Amygdala (tissue), 56 donors: ENCODE data around the gene ANKS3.

Experiments used
- DNase-seq, 56 donors: peaks; one replicate each; lab custom pipeline; 2025; lab: John Stamatoyannopoulos, UW

ANKS3 gene, protein sequence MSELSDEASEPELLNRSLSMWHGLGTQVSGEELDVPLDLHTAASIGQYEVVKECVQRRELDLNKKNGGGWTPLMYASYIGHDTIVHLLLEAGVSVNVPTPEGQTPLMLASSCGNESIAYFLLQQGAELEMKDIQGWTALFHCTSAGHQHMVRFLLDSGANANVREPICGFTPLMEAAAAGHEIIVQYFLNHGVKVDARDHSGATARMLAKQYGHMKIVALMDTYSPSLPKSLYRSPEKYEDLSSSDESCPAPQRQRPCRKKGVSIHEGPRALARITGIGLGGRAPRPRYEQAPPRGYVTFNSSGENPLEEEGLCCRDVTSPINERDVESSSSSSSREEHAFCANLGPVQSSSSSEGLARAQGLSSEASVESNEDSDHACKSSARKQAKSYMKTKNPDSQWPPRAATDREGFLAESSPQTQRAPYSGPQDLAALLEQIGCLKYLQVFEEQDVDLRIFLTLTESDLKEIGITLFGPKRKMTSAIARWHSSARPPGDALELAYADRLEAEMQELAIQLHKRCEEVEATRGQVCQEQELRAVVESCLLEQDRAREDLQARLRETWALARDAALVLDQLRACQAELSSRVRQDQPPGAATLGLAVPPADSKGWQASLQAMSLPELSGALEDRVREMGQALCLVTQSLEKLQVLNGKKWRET

DNA sequence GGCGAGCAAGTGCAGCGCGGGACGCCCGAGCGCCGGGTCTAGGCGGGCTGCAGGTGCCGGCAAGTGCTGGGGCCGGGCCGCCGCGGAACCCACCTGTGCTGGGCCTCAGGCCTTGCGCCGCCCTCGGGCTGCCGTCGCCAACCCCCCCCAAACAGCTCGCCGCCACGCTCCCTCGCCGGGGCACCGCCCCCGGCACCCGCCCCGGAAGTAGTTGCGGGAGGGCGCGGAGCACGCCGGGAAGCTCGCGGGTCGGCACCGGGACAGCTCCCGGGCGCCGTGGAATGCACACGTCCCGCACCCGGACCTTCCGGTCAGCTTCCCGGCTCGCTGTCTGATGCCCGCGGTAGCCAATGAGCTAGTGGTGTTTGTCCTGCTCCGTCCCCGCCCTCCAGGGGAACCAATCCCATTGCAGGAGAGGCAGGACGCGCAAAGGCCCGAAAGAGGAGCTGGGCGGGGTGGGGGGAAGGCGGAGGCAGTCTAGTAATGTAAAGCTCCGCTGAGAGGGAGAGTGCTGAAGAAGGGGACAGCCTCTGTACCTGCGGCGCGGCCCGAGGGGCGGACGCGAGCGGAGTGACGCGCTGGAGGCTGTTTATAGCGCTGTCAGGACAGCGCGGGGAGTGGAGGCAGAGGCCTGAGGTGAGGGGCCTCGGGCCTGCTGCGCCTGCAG lies at the start of gene ANKS3, which contains the start of gene DNAAF8:
Gene ANKS3 (minus strand): TSS at position 209 of the 667 bp plus-strand sequence. CDS start 4,122 bp downstream, outside the sequence.
Gene DNAAF8 (plus strand): TSS at position 475 of the 667 bp plus-strand sequence. CDS start 1,978 bp downstream, outside the sequence.
- DNase-seq: peak; percentile 68 to 98 (median 94)

DNA sequence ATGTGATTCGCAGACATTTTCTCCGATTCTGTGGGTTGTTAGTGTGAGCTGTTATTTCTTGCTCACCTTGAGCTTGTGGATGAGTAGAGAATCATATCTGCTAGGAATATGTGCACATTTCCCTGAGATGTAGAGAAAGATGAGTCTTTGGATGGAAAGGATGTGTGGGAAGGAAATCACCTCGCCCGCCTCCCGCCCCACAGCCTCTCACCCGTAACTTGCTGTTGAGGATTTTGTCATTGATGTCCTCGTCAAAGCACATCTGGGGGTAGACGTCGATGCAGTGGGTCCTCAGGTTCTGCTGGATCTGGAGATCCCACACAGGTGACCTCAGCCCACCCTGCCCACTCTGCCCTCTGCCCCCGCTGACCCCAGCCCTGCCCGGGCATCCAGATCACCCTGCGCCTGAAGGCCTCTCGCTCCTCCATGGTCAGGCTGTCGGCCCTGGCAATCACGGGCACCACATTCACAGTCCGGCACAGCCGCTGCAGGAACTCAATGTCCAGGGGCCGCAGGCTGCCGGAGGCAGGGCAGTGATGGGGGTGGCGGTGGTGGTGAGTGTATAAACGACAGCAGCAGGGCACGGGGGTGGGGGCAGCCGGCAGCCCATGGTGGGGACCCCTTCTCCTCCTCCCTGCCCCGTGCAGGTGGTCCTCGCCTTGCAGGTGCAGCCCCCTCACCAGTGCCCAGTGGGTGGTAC lies 49.3 kb upstream of the ANKS3 start:
- no peak for DNase-seq

DNA sequence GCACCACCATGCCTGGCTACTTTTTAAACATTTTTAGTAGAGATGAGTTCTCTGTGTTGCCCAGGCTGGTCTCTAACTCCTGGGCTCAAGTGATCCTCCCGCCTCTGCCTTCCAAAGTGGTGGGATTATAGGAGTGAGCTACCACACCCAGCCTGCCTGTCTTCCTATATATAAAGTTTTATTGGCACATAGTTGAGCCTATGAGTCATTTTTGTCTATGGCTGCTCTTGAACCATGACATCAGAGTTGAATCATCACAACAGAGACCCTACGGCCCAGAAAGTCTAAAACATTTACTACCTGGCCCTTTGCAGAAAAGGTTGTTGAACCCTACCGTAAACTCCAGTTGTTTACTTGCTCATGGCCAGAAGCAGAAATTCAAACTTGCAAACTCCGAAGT lies 46.2 kb upstream of the ANKS3 start:
- DNase-seq: no peak

DNA sequence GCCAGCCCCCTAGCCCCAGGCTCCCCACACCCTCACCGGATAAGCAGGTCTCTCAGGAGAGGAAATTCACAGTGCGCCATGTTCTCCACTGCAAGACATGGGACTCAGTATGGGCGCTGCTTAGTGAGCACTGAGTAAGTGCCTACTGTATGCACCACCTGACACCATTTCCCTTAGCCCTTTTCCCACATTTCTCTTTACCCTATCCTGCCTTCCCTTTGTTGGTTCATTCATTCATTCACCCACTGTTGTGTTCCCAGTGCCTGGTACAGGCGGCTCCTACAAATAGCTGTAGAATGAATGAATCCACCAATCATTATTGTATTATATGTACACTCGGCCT lies 44.0 kb upstream of the ANKS3 start:
- DNase-seq: no peak

DNA sequence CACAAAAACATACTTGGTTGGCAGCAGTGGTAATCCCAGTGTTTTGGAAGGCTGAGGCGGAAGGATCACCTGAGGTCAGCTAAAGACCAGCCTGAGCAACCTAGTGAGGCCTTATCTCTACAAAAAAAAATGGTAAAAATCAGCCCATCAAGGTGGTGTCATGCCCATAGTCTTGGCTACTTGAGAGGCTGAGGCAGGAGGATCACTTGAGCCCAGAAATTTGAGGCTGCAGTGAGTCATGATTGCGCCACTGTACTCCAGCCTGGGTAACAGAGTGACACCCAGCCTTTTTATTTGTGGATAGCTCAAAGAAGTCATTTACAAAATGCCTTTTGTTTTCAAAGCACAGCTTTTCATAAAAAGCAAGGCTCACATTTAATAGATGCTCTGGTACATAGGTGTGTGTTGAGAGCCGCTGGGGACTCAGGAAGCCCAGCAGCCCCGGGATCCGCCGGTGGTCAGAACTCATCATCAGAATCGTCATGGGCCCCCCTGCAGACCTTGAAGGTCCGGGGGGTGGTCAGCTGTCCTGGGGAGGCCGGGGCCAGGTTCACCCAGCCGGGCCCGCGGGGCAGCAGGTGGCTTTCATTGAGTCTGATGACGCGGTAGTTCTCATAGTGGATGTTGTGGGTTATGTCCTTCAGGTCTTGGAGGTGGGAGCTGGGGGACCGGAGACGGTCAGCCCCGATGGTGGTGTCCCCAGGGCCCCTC lies 43.4 kb upstream of the ANKS3 start:
- no peak for DNase-seq

DNA sequence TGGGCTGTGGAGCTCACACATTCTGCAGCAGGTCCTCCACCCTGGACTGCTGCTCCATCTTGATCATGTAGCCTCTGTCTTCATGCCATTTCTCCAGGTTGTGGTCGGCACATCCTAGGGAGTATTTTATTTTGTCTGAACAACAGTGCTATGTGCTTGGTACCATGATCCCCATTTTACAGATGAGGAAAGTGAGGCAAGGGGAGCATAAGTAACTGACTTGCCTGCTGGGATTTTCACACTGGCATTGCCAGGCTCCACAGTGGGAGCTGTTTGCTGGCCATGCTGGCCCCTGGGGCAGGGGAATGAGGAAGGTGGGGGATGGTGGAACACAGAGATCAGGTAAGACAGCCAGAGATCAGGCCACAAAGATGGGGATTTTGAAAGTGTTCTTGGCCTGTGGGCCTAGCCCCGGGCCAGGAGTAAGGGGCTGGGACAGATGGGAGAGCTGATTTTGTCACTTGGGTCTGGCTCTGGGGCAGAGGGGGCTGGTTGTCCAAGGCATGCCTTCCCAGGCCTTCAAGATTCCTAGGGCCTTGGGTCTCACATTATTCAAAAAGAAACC lies 42.2 kb upstream of the ANKS3 start:
- no peak for DNase-seq

DNA sequence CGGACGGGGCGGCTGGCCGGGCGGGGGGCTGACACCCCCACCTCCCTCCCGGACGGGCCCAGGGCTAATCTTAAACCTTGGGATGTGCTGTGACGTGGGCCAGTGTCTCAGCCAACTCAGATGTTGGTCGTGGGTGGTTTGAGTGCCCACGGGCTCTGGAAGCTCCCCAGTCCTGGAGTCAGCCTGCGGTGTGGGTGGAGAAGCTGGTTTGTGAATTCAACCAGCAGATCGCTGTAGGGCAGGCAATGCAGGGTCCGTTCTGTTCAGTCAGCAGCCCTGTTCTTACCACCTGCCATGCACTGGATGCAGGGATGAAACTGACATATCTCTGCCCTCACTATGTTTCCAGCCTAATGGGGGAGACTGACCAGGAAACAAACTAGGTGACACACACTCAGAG lies 40.9 kb upstream of the ANKS3 start:
- no peak for DNase-seq

DNA sequence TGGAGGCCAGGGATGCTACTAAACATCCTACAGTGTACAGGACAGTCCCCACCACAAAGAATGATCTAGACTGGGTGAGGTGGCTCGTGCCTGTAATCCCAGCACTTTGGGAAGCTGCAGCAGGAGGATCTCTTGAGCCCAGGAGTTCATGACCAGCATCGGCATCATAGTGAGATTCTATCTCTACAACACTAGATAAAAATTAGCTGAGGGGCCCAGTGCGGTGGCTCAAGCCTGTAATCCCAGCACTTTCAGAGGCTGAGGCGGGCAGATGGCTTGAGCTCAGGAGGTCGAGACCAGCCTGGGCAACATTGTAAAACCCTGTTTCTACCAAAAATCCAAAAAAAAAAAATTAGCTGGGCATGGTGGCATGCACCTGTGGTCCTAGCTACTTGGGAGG lies 38.3 kb upstream of the ANKS3 start:
- DNase-seq: no peak

DNA sequence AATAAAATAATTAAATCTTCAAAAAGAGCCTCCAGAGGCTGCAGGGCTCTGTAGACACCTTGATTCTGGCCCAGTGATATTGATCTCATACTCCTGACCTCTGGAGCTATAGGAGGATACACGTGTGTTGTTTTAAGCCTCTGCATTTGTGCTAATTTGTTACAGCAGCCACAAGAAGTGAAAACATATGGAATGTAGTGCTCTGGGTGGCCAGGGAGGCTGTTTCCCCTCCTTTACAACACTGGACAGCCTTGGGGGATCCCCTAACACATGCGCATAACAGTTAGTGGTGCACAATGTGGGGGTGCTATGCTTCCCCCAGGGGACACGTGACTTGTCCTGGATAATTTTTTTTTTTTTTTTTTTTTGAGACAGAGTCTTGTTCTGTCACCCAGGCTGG lies 37.6 kb upstream of the ANKS3 start:
- no peak for DNase-seq

DNA sequence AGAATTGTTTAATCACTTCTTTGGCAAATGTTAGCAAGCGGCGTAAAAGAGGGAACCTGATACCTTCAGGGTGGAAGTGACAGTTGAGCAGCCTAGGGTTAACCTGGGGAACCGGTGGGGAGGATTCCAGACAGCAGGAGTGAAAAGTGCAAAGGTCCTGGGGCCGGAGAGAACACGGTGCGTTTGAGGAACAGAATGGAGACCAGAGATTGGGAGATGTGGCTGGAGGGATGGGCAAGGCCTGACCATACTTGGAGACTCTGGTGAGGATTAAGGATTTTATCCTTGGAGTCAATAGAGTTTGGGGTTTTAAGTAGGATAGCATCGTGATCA lies 35.2 kb upstream of the ANKS3 start:
- DNase-seq: no peak

DNA sequence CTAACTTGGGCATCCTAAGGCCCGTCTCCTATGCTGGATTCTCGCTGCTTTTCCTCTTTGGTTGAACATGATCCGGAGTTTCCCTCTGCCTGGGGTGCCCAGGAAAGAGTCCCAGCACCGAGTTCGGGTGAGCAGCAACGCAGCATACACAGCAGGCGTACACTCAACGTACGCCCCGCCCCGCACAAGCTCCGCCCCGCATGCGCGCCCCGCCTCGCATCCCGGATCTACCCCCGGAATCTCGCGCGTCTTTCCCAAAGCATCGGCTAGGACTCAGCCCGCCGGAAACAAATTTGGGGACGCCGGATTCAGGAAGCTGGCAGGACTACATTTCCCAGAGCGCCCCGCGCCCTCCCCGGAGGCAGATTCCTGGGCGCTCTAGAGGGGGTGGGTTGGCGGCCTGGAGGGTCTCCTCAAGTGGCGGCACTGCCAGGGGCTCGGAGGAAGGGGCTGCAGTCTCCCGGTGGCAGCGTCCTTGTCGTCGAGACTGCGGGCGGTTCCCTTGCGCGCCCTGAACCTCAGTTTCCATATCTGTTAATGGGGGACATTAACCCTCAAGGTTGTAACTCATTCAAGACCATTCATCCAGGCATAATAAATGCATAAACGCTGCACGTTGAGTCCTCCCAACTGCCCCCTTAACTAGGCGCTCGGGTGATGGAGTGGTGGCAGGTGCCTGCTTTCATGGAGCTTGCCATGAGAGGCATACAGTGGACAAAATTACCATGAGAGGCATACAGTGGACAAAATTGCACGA lies 34.7 kb upstream of the ANKS3 start:
- peak; percentile 80 to 99 (median 95) for DNase-seq

DNA sequence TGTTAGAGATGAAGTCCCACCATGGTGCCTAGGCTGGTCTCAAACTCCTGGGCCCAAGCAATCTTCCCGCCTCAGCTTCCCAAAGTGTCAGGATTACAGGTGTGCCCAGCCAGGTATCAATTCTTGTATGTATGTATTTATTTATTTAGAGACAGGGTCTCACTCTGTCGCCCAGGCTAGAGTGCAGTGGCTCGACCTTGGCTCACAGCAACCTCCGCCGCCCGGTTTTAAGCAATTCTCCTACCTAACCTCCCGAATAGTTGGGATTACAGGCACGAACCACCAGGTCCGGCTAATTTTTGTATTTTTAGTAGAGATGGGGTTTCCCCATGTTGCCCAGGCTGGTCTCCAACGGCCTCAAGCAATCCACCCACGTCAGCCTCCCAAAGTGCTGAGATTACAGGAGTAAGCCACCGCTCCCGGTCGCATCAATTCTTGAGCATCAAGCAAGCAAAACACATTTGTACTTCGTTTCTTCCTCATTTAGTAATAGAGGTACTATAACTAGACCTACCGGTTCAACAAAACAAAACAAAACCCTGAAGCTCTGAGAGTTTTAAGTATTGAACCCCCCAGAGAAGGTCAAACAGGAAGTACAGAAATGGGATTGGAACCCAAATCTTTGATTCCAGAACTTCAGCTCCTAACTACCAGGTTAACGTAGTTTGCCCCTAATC lies 33.9 kb upstream of the ANKS3 start:
- DNase-seq: peak in 4 of 56 donors; percentile 2 to 14 (median 10)

DNA sequence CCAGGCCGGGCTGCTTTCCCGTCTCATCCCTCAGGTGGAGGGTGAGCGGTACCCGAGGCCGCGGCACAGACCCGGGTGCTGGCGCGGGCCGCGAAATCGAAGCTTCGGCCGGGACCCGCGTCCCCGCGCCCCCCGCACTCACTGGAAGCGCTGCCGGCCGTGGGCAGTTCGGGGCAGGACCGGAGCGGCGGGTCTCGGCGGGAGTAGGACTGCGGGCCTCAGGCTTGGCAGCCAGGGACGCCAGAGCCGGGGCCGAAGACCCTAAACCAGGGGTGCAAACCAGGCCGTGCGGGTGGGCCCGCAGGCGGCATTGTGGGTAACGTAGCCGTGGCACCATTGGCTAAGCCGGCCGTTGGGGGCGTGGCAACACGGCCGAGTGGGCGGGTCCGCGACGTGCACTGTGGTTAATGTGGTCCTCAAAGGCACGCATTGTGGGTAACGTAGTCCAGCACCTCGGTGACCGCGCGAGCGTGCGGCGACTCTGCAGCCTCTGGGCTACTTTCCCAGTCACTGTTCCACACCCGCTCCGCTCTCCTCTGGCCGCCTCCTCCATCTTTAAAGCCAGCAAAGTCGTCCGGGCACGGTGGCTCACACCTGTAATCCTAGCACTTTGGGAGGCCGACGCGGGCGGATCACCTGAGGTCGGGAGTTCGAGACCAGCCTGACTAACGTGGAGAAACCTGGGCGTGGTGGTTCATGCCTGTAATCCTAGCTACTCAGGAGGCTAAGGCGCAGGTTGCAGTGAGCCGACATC lies 33.0 kb upstream of the ANKS3 start, which contains the start of gene ZNF500:
Gene ZNF500 (minus strand): TSS at position 288 of the 754 bp plus-strand sequence. CDS start 1,184 bp downstream, outside the sequence.
- peak; percentile 26 to 99 (median 94) for DNase-seq

DNA sequence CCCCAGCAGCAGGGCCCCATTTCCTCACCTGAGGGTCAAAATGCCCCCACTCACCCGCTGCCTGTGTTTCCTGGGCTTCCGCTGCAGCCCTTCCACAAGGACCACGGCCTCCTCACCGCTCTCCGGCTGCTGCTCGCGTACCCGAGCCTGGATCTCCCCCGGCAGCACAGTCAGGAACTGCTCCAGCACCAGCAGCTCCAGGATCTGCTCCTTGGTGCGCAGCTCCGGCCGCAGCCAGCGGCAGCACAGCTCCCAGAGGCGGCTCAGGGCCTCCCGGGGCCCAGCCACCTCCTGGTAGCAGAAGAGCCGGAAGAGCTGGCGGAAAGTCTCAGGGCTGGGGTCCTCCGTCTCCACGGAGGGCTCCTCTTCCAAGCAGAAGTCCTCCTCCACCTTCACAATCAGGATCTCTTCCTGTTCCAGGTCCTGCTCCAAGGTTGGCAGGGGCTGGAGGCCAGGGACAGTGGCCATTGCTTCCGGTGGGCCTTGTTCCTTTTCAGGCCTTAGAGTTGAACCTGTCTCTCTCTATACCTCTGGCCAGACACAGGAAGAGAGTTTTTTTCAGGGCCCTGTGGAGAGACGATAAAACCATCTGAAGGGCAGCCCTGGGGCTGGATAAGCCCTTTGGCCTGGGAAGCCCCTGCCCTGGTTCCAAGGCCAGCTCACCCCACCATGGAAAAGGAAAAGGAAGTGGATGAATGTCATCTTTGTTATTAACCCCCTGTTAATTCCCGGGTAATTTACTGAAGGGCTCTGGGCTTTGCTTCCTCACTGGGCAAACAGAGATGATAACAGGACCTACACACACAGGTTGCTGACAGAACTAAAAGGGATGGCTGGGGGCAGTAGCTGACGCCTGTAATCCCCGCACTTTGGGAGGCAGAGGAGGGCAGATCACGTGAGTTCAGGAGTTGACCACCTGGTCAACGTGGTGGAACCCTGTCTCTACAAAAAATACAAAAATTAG lies 31.7 kb upstream of the ANKS3 start:
- no peak for DNase-seq

DNA sequence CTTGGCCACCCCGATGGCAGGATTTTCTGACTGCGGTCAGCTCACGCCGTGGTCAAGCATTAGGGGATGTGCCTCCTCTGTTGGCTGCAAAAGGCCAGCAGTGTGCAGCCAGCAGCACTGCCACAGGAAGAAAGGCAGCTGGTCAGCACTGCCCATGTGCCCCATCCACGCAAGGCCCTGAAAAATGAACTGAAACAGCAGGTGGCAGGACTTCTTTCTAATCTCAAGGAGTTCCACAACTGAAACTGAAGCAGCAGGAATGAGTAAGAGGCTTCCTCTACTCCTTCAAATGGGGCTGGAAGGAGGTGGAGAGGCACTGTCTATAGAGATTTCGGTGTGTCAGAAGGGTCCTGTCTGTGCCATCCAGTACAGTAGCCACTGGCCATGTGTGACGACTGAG lies 29.7 kb upstream of the ANKS3 start:
- no peak for DNase-seq

DNA sequence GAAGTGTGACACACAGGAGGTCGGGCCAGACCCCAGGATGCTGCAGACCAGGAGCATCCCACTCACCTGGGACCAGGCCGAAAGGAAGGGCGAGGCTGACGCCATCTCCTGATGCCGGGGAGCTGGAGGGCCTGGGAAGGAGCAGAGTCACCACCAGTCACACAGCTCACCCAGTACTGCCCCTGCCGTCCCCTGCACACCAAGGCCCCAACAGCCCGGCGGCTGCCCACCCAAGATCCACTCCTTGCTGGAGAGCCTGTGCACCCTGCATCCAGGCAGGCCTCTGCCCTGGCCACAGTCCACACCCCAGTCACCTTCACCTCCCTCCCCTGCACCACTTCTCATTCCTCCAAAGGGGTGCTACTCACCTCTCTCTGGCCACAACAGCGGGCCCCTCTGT lies 28.1 kb upstream of the ANKS3 start:
- no peak for DNase-seq
